ACHN (cell line): ENCODE results near the gene RHOV.

ENCODE experiments used
- DNase-seq: peaks from one replicate; pipeline ENCODE4 v3.0.0-alpha.2; 2015
- in situ Hi-C: cut with HindIII; loops from 2 replicates; pipeline ENCODE4 v1.10.0; 2017; ENCODE audit warnings: low sequenced_read_pairs, low pct_ligation_motif_present, low pct_unique_long_range_greater_than_20kb

Gene RHOV

DNA sequence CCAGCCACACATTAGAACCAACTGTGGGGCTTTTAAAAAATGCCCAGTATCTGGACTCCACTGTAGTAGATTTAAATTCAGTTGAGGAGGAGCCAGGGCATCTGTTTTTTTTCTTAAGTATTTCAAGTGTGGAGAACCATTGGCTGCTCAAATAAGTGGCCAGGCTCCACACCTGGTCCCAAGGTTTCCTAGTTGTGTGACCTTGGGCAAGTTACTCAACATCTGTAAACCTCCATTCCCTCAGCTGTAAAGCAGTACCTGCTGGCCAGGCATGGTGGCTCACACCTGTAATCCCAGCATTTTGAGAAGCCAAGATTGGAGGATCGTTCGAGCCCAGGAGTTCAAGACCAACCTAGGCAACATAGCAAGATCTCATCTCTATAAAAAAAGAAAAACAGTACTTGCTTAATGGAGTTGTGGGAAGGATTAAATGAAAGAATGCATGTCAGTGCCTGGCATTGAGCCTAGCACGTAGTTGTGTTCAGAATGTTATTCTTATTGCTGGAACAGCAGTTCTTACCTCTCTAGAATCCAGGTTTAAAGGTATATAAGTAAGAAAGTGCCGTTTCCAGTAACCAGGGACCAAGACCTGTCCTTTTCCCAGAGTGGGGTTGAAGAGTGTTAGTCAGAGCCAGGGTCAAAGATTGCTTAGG, 47.5 kb downstream of the RHOV start:
- no peak for DNase-seq
- in situ Hi-C loops: no loop called here

DNA sequence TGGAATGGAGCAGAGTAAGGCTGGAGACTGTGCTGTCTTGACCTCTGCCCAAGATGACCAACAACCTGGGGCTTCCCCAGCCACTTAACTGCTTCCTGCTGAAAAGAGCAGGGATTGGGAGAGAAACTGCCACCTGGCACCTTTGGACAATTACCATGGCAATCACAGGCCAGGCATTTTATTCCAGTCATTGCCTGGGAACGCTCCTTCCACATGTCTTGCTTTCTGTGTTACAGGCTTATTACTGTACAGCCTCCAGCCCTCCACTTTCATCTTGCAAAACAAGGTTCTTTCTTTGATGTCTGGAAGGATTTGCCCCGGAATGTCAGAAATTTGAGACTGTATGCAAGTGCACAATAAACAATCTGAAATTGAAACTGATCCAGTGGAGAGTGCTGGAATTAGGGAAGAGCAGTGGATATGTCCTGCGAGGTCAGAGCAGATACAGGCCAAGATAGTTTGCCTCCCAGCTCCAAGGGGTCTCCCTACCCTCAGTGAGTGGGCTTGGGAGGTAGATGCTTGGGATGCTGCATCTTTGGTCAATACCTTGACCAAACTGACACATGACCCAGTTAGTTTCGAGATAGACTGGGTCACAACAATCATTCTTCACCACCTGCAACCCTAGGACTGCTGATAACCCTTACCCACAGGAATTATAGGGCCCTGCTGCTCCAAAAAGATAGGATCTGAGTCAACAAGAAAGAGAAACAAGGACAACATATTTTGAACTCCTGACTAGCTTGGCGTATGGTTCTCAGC, 48.2 kb downstream of the RHOV start:
- in situ Hi-C loops: no loop called here
- DNase-seq: peak; percentile 23

DNA sequence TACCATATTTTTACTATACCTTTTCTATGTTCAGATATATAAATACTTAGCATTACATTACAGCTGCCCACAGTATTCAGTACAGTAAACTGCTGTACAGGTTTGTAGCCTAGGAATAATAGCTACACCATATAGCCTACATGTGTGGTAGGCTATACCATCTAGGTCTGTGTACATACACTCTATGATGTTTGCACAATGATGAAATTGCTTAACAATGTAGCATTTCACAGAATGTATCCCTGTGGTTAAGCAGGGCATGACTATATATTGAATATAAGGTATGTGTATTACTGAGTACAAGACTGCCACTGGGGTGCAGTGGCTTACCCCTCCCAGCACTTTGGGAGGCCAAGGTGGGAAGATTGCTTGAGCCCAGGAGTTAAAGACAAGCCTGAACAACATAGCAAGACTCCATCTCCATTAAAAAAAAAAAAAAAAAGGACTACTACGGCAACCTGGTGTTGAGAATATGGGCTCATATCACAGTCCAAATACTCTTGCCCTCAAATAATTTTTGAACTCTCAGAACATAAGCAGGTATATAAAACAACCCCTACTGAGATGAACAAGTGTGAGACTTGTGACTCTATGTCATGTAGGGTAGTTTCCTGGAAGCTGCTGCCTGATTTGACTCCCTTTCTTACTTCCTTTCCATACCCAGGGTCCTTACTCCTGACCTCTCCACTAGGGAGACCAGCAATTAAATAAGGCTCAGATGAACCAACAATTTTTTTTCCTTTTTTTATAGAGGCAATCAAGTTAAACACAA, 50.3 kb downstream of the RHOV start:
- in situ Hi-C loops: no loop called here
- no peak for DNase-seq
